NCI-H1092 (cell line): ENCODE data around the gene CD320.
"Not testable (repeated sequence)": the region's sequence is repeated elsewhere in the genome, so short reads cannot be mapped to it uniquely, and the experiment has no call there.

Experiments
- DNase-seq: peaks from one replicate; lab custom pipeline; 2025; lab: John Stamatoyannopoulos, UW

The CD320 gene

GRCh38 chr19:8307965-8308866 is at the start of gene CD320:
TSS of gene CD320 (minus strand) at chr19:8308358. CDS start at chr19:8308290, 68 bp downstream.
- peak; percentile 93 for DNase-seq

GRCh38 chr19:8357007-8357521 is 48.9 kb upstream of the CD320 start:
- DNase-seq, result no peak

GRCh38 chr19:8355631-8356402 is 47.7 kb upstream of the CD320 start:
- no peak for DNase-seq

GRCh38 chr19:8352845-8353244 is 44.7 kb upstream of the CD320 start:
- not testable (repeated sequence) for DNase-seq

DNA sequence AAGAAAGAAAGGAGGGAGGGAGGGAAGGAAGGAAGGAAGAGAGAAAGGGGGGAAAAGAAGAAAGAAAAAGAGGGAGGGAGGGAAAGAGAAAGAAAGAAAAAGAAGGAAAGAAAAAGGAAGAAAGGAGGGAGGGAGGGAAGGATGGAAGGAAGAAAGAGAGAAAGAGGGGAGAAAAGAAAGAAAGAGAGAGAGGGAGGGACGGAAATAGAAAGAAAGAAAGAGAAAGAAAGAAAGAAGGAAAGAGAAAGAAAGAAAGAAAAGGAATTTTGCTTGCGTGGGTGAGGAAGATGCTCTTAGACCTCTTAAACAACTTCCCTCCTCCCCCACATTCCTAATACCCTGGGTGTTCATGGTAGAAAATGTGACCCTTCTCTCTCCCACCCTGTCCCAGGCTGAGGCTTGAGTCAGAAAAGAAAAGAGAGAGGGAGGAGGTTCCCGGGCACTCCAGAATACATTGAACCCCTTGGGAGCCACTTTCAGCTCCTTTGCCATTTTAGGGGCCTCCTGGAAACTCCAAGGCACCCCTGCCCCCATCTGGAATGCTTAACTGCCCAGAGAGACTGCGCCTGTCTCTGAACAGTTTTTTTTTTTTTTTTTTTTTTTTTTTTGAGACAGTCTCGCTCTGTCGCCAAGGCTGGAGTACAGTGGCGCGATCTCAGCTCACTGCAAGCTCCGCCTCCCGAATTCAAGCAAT is 44.1 kb upstream of the CD320 start:
- DNase-seq, result no peak

DNA sequence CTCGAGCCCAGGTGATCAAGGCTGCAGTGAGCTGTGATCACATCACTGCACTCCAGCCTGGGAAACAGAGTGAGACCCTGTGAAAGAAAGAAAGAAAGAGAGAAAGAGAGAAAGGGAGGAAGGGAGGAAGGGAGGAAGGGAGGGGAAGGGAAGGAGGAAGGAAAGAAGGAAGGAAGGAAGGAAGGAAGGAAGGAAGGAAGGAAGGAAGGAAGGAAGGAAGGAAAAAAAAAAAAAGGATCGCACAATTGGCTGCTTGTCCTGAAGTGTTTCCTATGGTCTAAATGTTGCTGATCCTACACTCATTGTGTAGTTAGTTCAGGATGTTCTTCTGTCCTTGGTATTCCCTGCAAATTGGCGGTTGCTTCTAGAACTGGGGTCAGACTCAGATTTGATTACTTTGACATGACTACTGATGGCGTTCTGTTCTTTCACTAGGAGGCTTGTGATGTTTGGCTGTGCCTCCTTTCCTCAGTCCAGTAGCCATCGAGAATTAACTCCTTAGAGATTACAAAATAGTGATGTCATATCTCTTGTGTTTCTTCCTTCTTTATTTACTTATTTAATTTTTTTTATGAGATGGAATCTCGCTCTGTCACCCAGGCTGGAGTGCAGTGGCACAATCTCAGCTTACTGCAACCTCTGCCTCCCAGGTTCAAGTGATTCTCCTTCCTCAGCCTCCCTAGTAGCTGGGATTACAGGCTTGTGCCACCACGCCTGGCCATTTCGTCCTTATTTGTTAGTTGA is 41.6 kb upstream of the CD320 start:
- not testable (repeated sequence) for DNase-seq

GRCh38 chr19:8343483-8343844 is 35.3 kb upstream of the CD320 start:
- no peak for DNase-seq

GRCh38 chr19:8342684-8343482 is 34.7 kb upstream of the CD320 start, which contains the start of gene KANK3:
TSS of gene KANK3 (minus strand) at chr19:8343262. CDS start at chr19:8337828, 5,434 bp downstream.
- DNase-seq, result peak; percentile 11

GRCh38 chr19:8342316-8342683 is 34.1 kb upstream of the CD320 start:
- no peak for DNase-seq

DNA sequence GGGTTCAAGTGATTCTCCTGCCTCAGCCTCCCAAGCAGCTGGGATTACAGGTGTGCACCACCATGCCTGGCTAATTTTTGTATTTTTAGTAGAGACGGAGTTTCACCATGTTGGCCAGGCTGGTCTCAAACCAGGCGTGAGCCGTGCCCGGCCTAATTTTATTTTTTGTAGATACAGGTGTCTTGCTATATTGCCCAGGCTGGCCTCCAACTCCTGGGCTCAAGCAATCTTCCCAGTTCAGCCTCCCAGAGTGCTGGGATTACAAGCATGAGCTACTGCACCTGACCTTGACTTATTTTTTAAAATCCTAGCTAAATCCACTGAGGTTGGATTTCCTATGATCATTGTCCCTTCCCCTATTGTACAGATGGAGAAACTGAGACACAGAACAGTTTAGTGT is 33.3 kb upstream of the CD320 start:
- DNase-seq, result not testable (repeated sequence)

- no peak for DNase-seq
Measured at GRCh38 chr19:8340341-8341096, 32.4 kb upstream of the CD320 start.

DNA sequence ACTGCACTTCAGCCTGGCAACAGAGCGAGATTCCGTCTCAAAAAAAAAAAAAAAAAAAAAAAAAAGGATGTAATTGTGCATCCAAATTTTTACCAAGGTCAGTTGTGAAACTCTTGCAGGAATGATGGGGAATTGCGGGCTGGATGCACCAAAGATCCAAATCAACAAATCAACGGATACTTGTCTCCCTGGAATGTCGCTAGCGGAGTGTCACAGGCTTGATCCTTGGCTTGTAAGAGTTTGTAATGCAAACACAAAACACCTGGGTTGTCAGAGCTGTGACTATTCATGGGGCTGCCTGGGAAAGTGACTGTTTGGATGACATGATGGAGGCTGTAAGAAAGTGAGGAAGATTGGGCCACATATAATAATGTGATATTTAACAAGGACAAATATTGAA is 30.7 kb upstream of the CD320 start:
- DNase-seq, result no peak

DNA sequence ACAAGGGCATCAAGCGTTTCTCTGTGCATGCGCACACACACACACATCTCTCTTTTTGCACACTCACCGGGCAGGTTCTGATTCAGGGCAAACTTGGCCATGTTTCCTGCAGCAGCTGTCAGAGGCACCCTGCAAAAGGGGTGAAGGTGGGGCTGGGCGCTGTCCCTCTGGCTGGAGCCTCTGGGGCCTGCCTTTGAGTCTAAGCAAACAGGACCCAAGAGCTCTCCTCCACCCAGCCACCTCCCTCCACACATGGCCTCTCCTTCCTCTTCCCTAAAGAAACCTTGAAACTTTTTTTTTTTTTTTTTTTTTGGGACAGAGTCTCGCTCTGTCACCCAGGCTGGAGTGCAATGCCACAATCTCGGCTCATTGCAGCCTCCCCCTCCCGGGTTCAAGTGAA is 29.6 kb upstream of the CD320 start:
- DNase-seq, result no peak

- no peak for DNase-seq
Measured at GRCh38 chr19:8336660-8337059, 28.5 kb upstream of the CD320 start.

DNA sequence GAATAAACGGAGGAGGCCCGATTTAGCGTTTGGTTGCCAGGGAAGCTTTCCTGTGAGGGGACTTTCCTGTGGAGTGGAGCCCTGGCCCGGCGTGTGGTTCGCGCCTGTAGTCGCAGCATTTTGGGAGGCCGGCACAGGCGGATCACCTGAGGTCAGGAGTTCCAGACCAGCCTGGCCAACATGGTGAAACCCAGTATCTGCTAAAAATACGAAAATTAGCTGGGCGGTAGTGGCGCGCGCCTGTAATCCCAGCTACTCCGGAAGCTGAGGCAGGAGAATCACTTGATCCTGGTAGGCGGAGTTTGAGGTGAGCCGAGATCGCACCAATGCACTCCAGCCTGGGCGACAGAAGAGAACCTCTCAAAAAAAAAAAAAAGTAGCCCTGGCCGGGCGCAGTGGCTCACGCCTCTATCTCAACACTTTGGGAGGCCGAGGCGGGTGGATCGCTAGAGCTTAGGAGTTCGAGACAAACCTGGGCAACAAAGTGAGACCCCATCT is 28.0 kb upstream of the CD320 start:
- DNase-seq, result no peak

DNA sequence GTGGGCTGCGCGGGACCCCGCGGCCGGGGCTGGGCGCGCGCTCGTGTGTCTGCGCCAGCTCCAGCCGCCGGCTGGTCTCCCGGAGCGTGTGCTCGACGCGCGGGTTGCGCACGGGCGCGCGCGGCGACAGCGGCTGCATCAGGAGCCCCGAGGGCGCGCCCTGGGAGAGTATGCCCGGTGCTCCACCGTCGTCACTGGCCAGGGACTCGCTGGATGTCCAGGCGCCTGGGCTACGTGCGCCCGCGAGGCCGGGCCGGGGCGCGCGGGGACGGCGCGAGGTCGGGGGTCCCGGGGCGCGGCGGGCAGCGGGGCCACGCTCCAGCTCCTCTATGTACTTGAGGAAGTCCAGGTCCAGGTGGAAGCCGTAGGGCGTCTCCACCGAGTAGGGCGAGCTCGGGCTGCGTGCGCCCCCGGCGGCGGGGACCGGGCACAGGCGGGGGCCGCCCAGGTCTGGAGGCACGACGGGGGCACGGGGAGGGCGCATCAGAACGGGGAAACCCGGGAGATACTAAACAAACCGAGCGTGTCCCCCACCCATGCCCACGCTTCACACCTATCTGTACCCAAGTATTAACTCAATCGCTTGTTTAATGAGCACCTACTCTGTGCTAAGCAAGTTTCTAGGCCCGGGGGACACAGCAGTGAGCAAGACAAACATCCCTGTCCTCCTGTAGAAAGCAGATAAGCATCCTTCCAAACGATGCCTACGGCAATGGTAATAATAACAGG is 27.3 kb upstream of the CD320 start:
- DNase-seq, result no peak

DNA sequence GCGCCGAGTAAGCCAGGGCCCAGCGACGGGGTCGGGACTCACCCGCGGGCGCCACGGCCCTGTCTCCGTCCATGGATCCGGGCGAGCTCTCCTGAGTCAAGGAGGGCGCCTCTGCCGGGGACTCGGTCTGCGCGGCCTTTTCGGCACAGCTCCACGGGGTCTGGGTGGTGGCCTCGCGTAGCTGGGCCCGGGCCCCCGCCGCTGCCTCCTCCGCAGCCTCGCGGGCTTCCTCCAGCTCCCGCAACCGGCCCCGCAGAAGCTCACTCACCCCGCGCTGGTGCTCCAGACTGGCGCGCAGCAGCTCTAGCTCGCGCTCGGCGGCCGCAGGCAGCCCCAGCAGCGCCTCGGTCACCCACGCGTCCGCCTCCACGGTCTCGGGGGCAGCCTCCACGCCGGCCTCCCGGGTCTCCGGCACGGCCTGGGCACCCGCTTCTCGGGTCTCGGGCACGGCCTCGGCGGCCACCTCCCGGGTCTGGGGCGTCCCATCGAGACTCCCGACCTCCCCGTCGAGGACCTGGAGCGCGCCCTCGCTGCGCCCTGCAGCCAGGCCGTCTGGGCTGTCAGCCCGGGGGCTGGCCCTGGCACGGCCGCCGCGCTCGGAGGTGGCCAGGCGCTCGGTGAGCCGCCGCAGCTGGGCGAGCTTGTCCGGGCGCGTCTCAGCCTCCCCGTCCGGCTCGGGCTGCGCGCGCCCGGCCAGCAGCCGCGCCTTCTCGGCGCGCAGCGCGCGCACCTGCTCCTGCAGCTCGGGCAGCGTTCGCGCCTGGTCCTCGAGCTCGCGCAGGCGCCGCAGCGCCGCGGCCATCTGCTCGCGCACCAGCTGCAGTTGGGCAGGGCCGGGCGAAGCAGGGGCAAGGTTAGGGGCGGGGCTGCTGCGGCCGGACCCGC is 26.5 kb upstream of the CD320 start:
- DNase-seq, result peak; percentile 35
